Thoracic aorta (tissue), 2 donors: Measurements from ENCODE around the gene RSAD1. TPM values are rescaled to one million over a fixed set of nuclear protein-coding genes. Genes with fewer than 3 reads are reported as not detected.

Source experiments
- ATAC-seq: fragments of 150-250 bp; one replicate; pipeline ENCODE4 v1.8.0; 2017; ENCODE audit warnings: low read depth; ENCODE audit not compliant: insufficient number of reproducible peaks, low FRiP score
- DNase-seq: peaks from one replicate; pipeline ENCODE4 v3.0.0-alpha.2; 2020; ENCODE audit warnings: low spot score
- H3K27ac ChIP-seq, 2 donors: fragments of 200-600 bp; sonication (generic); 1 replicate in 1 of 2; 2 replicates in 1 of 2; pipeline ENCODE4 v1.5.1; 2016; ENCODE audit warnings: mild to moderate bottlenecking in 2 of 2, moderate library complexity in 2 of 2
- H3K27me3 ChIP-seq: fragments of 200-600 bp; sonication (generic); replicated peaks from 2 replicates; pipeline ENCODE4 v1.6.0; 2016; ENCODE audit warnings: mild to moderate bottlenecking; ENCODE audit not compliant: insufficient read depth
- H3K36me3 ChIP-seq: fragments of 200-600 bp; sonication (generic); one replicate; pipeline ENCODE4 v1.5.1; 2016
- H3K4me1 ChIP-seq, 2 donors: fragments of 200-600 bp; sonication (generic); 1 replicate in 1 of 2; 2 replicates in 1 of 2; pipeline versions ENCODE4 v1.5.1 to v1.6.0; 2016; ENCODE audit warnings: low read depth in 2 of 2, mild to moderate bottlenecking in 1 of 2; ENCODE audit not compliant: control insufficient read depth in 1 of 2
- H3K4me3 ChIP-seq: fragments of 200-600 bp; sonication (generic); 2 replicates; pipeline ENCODE4 v1.5.1; 2016; ENCODE audit warnings: mild to moderate bottlenecking
- H3K9me3 ChIP-seq: fragments of 200-600 bp; sonication (generic); 2 replicates; pipeline ENCODE4 v1.5.1; 2016
- CTCF ChIP-seq: fragments of 200-600 bp; sonication (generic); IDR thresholded peaks from one replicate; pipeline ENCODE4 v1.5.1; 2019; ENCODE audit warnings: antibody characterized with exemption
- total RNA-seq, 2 donors: library from RNA; depleted of rRNA; stranded (reverse); fragments of >200 nt; gene quantifications; one replicate each; pipeline versions ENCODE4 v1.1.0 to v1.2.3, GENCODE V29; 2016

The RSAD1 gene
- total RNA-seq, 2 donors from 2014 or later, result 21.4 to 35.3 TPM

GRCh38 chr17:50467114-50467854 is 11.4 kb upstream of the RSAD1 start:
- H3K27me3 ChIP-seq, result no peaks in the 10 kb centered on the region
- DNase-seq (no peak), ATAC-seq (no peak)
- TF ChIP-seq CTCF, result no peak
- H3K4me1 ChIP-seq, result peaks cover 12 to 13% of the 10 kb centered on the region in 2 donors
- no peak overlapping the region for H3K4me3 ChIP-seq
- no peaks in the 10 kb centered on the region for H3K36me3 ChIP-seq
- no peak overlapping the region for H3K27ac ChIP-seq
- no peaks in the 10 kb centered on the region for H3K9me3 ChIP-seq

GRCh38 chr17:50467855-50468303 is 10.8 kb upstream of the RSAD1 start:
- no peaks in the 10 kb centered on the region for H3K27me3 ChIP-seq
- no peak for ATAC-seq
- no peak overlapping the region for H3K27ac ChIP-seq
- no peak for TF ChIP-seq CTCF
- H3K36me3 ChIP-seq, result no peaks in the 10 kb centered on the region
- H3K4me3 ChIP-seq, result no peak overlapping the region
- H3K9me3 ChIP-seq, result no peaks in the 10 kb centered on the region
- DNase-seq, result no peak
- H3K4me1 ChIP-seq, result peaks cover 12 to 13% of the 10 kb centered on the region in 2 donors

- no peak for TF ChIP-seq CTCF
- no peak for ATAC-seq
- no peak within 1 kb of the TSS for H3K27ac ChIP-seq
Measured at GRCh38 chr17:50468304-50469207, 10.1 kb upstream of the RSAD1 start, which contains the start of gene CHAD. Gene CHAD (minus strand): TSS chr17:50468880. CDS start chr17:50468813, 67 bp downstream.

GRCh38 chr17:50469208-50469605 is 9.5 kb upstream of the RSAD1 start:
- no peak for ATAC-seq
- peak overlapping the region; percentile 63 for H3K4me3 ChIP-seq
- no peaks in the 10 kb centered on the region for H3K36me3 ChIP-seq
- no peak for DNase-seq
- peaks cover 12 to 13% of the 10 kb centered on the region in 2 donors for H3K4me1 ChIP-seq
- H3K27ac ChIP-seq, result no peak overlapping the region
- TF ChIP-seq CTCF, result no peak
- H3K27me3 ChIP-seq, result no peaks in the 10 kb centered on the region
- H3K9me3 ChIP-seq, result no peaks in the 10 kb centered on the region

More at GRCh38 chr17:50468304-50469207, 10.1 kb upstream of the RSAD1 start, which contains the start of gene CHAD:
- Histone ChIP-seq H3K27me3 (no peaks in the 10 kb centered on the region), H3K9me3 (no peaks in the 10 kb centered on the region), H3K4me1 (peaks cover 12 to 13% of the 10 kb centered on the region in 2 donors), H3K36me3 (no peaks in the 10 kb centered on the region), H3K4me3 (peak within 1 kb of the TSS; percentile 63)
- DNase-seq, result no peak
